ENCODE measurements around the gene RASA3.

- TF ChIP-seq GATA2 (IDR thresholded peaks at IDR 0.05; ENCODE audit: low read depth, low read length) = no peak
- no peak for TF ChIP-seq GATA3 (IDR thresholded peaks at IDR 0.05; ENCODE audit: low read depth, low read length)
Measured at GRCh38 chr13:114092468-114092867, 40.0 kb downstream of the RASA3 start.
